ENCODE results near the gene DENND1A.
"Not testable (repeated sequence)": the region's sequence is repeated elsewhere in the genome, so short reads cannot be mapped to it uniquely, and the experiment has no call there.

Gene DENND1A

DNA sequence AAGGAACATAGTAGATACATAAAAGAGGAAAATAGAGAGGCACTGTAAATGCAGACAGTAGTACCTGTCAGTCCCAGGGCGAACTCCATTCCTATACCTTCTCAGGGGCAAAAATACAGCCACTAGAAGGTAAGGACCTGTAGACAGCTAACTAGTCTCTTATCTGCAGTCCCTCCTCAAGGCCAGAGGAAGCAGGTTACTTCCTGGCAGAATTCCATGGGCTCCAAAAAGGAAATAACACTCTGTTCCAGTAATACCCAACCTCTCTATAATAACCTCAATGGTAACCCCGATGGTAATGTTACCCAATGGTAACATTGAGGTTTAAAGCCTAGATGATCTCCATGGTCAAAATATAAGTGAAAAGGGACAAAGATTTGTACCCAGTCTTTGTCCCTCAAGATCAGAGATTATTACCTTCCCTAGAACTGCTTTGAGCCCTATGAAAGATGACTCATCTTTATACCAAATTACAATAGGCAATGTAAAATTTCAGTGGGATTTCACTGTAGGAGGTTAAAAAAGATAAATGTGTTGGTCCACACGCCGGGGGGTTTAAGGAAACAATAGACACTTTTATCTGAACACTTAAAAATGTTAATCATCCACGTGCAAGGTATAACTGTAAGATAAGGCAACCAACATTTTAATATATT lies 113.0 kb downstream of the DENND1A start:
- TF ChIP-seq GATA1 (IDR thresholded peaks at IDR 0.05; ENCODE audit: low read depth, low read length) (no peak), POLR2A (IDR thresholded peaks at IDR 0.05; ENCODE audit: low read length) (no peak)
- no peak for DNase-seq

DNA sequence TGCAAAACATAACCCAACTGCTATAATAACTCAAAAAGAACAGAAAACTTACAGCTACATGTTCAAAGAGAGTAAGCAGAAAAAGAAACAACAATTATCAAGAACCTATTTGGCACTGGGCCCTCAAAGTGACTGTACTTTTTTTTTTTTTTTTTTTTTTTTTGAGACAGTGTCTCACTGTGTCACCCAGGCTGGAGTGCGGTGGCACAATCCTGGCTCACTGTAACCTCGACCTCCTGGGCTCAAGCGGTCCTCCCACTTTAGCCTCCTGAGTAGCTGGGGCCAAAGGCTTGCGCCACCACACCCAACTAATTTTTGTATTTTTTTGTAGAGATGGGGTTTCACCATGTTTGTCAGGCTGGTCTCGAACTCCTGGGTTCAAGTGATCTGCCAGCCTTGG lies 114.1 kb downstream of the DENND1A start:
- DNase-seq = not testable (repeated sequence)

- TF ChIP-seq POLR2A (IDR thresholded peaks at IDR 0.05; ENCODE audit: low read length) (no peak), GATA1 (IDR thresholded peaks at IDR 0.05; ENCODE audit: low read depth, low read length) (no peak)
- DNase-seq = no peak
Observed at GRCh38 chr9:123814496-123814895, 115.4 kb downstream of the DENND1A start.

GRCh38 chr9:123812984-123813383 lies 116.9 kb downstream of the DENND1A start:
- TF ChIP-seq POLR2A (IDR thresholded peaks at IDR 0.05; ENCODE audit: low read length) (no peak), GATA1 (IDR thresholded peaks at IDR 0.05; ENCODE audit: low read depth, low read length) (no peak)
- DNase-seq = no peak

- TF ChIP-seq POLR2A (IDR thresholded peaks at IDR 0.05; ENCODE audit: low read length) (no peak), GATA1 (IDR thresholded peaks at IDR 0.05; ENCODE audit: low read depth, low read length) (no peak)
- DNase-seq = no peak
Observed at GRCh38 chr9:123807251-123807650, 122.7 kb downstream of the DENND1A start.

GRCh38 chr9:123806829-123807228 lies 123.1 kb downstream of the DENND1A start:
- no peak for TF ChIP-seq GATA1 (IDR thresholded peaks at IDR 0.05; ENCODE audit: low read depth, low read length)
- TF ChIP-seq POLR2A (IDR thresholded peaks at IDR 0.05; ENCODE audit: low read length) = no peak
- no peak for DNase-seq

DNA sequence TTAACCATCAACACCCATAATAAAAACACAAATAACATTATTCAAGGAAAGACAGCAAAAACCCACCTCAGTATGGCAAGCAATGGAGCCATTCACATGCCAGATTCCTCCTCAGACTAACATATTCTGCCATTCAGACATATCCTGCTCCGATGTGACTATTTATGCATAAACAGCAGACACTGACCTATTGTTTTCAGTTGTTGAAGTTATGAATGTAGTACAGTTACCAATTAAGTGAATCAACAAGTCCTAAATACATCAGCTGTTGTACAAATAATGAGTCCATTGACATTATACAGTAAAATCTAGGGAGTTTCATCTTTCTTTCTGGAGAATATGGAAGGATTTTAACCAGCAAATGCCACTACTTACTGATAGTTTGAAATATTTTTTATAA lies 131.7 kb downstream of the DENND1A start:
- DNase-seq = no peak
- TF ChIP-seq POLR2A (IDR thresholded peaks at IDR 0.05; ENCODE audit: low read length) (no peak), GATA1 (IDR thresholded peaks at IDR 0.05; ENCODE audit: low read depth, low read length) (no peak)

DNA sequence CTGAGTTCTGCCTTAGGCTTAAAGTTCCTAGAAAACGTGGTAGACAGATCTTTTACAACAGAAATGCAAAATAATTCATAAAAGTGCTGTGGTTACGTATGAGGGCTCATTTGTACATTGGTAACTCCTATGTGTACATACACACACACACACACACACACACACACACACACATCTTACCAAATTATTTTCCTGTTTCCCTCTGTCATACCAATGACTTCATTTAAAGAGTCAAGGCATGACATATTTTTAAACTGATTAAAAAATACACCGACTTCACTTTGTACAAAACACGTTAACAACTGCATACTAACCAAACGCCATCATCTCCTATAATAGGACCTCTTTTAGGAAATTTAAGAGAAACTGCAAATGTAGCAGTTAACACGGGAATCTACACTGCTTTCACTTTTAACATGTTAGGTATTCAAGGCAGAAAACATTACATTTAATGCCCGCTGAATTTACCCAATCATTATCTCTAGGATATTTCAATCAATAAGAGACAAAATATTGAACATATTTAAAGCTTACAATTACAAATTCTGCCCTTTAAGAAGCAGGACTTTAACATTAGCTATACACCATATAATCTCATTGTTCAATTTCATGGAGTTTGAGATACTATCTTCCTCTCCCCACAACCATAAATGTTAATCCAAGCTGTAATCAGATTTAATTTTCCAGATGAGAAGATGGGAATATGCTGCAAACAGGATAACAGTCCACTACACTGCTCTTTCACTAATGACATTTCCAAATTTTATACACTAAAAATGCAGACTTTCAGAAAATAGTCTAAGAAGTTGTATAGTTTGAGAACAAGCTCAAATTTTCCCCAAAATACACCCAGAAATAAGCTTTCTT lies 133.1 kb downstream of the DENND1A start:
- no peak for DNase-seq
- no peak for TF ChIP-seq GATA1 (IDR thresholded peaks at IDR 0.05; ENCODE audit: low read depth, low read length)
- no peak for TF ChIP-seq POLR2A (IDR thresholded peaks at IDR 0.05; ENCODE audit: low read length)

- DNase-seq = no peak
- TF ChIP-seq GATA1 (IDR thresholded peaks at IDR 0.05; ENCODE audit: low read depth, low read length) (no peak), POLR2A (IDR thresholded peaks at IDR 0.05; ENCODE audit: low read length) (no peak)
Observed at GRCh38 chr9:123796094-123796493, 133.8 kb downstream of the DENND1A start.

- TF ChIP-seq GATA1 (IDR thresholded peaks at IDR 0.05; ENCODE audit: low read depth, low read length) = no peak
- TF ChIP-seq POLR2A (IDR thresholded peaks at IDR 0.05; ENCODE audit: low read length) = no peak
- no peak for DNase-seq
Observed at GRCh38 chr9:123795336-123795735, 134.6 kb downstream of the DENND1A start.

DNA sequence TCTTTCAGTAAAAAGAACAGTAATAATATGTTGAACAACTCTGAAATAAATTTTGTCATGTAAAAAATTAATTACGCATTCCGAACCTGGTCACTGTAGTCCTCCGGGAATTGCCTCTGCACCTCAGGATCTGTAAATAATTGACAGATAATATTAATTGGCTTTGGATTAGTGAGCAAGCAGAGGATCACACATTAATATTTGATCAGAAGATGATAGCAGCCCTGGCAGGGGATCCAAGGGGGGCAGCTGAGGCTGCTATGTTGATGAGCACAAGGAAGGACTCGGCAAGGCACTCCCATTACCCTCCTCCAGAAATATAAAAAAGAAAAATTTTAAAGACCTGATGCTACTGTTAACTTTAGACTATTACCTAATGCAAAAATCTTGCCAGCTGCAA lies 137.4 kb downstream of the DENND1A start:
- TF ChIP-seq GATA1 (IDR thresholded peaks at IDR 0.05; ENCODE audit: low read depth, low read length) (no peak), POLR2A (IDR thresholded peaks at IDR 0.05; ENCODE audit: low read length) (no peak)

GRCh38 chr9:123789554-123790292 lies 140.2 kb downstream of the DENND1A start:
- TF ChIP-seq GATA1 (IDR thresholded peaks at IDR 0.05; ENCODE audit: low read depth, low read length) (no peak), POLR2A (IDR thresholded peaks at IDR 0.05; ENCODE audit: low read length) (no peak)
- DNase-seq = no peak

More for the DNA sequence above, 137.4 kb downstream of the DENND1A start:
- no peak for DNase-seq

DNA sequence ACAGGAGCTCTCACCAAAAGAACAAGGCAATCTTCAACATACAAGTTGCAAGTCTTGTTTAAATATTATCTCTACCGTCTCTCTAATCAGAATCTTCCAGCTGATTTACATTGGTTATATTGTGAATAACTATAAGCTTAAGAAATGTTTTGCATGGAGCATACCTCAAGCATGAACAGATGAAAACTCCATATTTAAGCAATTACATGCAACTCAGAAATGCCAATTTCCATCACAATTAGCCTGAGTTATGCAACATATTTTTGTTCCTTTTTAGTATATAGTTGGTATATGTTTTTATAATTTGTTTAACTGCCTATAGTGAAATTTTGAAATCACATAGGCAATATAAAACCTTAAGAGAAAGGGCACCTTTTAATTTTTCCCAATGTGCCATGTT lies 142.5 kb downstream of the DENND1A start:
- DNase-seq = no peak

DNA sequence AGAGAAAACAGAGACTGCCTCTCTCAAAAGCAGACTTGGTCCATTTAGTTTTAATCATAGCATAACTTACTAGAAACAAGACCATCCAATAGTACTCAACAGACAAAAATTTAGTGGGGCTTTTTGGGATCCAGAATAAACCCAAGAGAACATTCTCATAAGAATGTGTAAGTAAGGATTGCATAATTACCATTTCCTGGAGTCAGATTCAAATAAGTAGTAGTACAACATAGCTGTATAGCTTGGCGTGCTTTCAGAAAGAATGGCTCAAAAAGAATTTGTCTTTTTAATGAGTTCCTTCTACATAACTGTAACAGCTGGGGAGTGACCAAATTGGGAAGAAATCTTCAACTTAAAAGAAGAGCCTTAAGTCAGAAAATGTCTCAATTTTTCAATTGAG lies 145.4 kb downstream of the DENND1A start:
- TF ChIP-seq POLR2A (IDR thresholded peaks at IDR 0.05; ENCODE audit: low read length) (no peak), GATA1 (IDR thresholded peaks at IDR 0.05; ENCODE audit: low read depth, low read length) (no peak)
- no peak for DNase-seq

More for the DNA sequence above, 142.5 kb downstream of the DENND1A start:
- no peak for TF ChIP-seq GATA1 (IDR thresholded peaks at IDR 0.05; ENCODE audit: low read depth, low read length)
- no peak for TF ChIP-seq POLR2A (IDR thresholded peaks at IDR 0.05; ENCODE audit: low read length)
